GM12892 (cell line): Measurements from ENCODE around the gene FLNB.

Experiments used
- DNase-seq: peaks from one replicate; pipeline ENCODE4 v3.0.0; 2011; ENCODE audit not compliant: insufficient read length
- FAIRE-seq: peaks from 2 replicates; lab custom pipeline; 2011; peaks lifted over from hg19 to GRCh38; lab: Jason Lieb, UNC
- POLR2A ChIP-seq: IDR thresholded peaks from 2 replicates; pipeline ENCODE4 v1.6.1; 2011; ENCODE audit warnings: low read depth, low read length, control low read depth
- POLR2AphosphoS5 ChIP-seq: IDR thresholded peaks from 2 replicates; pipeline ENCODE4 v1.6.1; 2011; ENCODE audit warnings: low read depth, low read length, control low read depth
- TAF1 ChIP-seq: IDR thresholded peaks from 2 replicates; pipeline ENCODE4 v1.6.1; 2011; ENCODE audit warnings: low read depth, mild to moderate bottlenecking, control low read depth, low read length, borderline replicate concordance

FLNB gene

GRCh38 chr3:58029842-58030584, 21.8 kb downstream of the FLNB start:
- FAIRE-seq, result no peak
- no peak for DNase-seq
- no peak for TF ChIP-seq TAF1
- TF ChIP-seq POLR2A, result no peak
- TF ChIP-seq POLR2AphosphoS5, result no peak

- DNase-seq (no peak), FAIRE-seq (no peak)
- TF ChIP-seq TAF1 (no peak), POLR2AphosphoS5 (no peak), POLR2A (no peak)
Measured at GRCh38 chr3:58032186-58032585, 24.0 kb downstream of the FLNB start.

DNA sequence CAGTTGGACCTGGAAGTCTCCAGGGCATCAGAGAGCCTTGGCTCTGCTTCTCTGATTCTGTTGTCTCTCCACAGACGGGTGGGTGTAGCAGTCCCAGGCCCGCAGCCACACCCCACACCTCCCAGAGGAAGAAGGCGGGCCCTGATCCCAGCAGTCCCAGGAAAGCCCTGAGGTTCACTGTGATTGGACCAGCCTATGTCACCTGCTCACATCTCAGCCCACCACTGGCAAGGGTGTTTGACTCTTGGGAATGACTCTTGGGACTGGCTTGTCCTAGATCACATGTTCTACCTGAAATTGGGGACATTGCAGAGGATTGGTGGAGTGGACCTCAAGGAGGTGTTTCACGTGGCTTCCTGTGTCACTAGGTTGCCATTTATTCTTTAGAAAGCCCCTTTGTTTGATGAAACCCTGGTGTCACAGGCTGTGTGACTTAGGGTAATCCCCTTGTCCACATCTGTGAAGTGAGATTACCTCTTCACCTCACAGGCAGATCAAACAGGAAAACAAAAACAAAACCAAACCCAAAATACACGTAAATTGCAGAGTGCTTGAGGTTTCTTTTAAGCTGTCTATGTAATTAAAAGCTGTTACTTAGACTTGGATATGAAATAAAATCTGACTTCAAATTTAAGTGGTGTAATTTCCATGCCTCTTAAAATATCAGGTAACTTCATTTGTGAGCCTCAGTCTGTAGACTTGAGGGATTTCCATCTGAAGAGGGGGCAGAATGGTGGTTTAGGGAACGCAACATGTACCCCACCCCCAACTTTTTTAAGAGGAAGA, 26.7 kb downstream of the FLNB start:
- FAIRE-seq (peak; percentile 92), DNase-seq (peak; percentile 58)
- no peak for TF ChIP-seq POLR2AphosphoS5
- no peak for TF ChIP-seq TAF1
- no peak for TF ChIP-seq POLR2A

GRCh38 chr3:58035524-58036255, 27.5 kb downstream of the FLNB start:
- TF ChIP-seq TAF1 (no peak), POLR2A (no peak), POLR2AphosphoS5 (no peak)
- no peak for DNase-seq
- no peak for FAIRE-seq

GRCh38 chr3:58036293-58037032, 28.2 kb downstream of the FLNB start:
- FAIRE-seq, result peak; percentile 17
- no peak for TF ChIP-seq TAF1
- DNase-seq, result no peak

GRCh38 chr3:58037141-58037910, 29.1 kb downstream of the FLNB start:
- TF ChIP-seq POLR2A, result no peak
- TF ChIP-seq POLR2AphosphoS5, result no peak
- no peak for TF ChIP-seq TAF1
- DNase-seq, result no peak
- no peak for FAIRE-seq

DNA sequence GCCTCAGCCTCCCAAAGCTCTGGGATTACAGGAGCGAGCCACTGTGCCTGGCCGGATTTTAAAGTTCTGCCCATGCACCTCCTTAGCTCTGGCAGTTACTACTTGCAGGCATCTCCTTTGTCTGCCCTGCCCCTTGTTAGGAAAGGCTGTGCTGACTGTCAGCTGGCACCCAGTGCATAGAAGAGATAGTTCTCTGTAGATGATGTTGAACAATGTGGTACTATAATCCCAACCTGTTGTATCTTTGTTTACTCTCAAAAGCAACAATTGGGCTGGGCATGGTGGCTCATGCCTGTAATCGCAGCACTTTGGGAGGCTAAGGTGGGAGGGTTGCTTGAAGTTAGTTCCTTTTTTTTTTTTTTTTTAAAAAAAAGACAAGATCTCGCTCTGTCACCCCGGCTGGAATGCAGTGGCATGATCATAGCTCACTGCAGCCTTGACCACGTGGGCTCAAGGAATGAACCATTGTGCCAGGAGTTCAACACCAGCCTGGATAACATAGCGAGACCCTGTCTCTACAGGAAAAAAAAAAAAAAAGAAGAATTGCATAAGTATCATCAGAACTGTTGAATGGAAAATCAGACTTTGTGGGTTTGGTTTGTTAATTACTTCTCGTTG, 30.6 kb downstream of the FLNB start:
- DNase-seq (no peak), FAIRE-seq (no peak)
- TF ChIP-seq TAF1 (no peak), POLR2AphosphoS5 (no peak), POLR2A (no peak)

DNA sequence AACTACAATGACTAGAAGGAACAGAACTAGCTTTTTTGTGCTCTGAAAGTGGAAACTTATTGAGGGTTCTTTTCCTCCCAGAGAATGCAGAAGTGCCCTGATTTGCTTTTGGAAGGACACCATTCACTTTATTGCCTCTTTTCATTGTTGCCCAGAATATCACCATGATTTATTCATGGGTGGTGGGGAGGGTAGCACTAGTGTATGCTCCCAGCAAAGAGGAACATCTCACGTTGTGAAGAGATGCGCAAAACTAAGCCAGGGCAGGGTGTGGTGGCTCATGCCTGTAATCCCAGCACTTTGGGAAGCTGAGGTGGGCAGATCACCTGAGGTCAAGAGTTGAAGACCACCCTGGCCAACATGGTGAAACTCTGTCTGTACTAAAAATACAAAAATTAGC, 31.4 kb downstream of the FLNB start:
- DNase-seq (no peak), FAIRE-seq (no peak)
- TF ChIP-seq TAF1, result no peak
- no peak for TF ChIP-seq POLR2A

DNA sequence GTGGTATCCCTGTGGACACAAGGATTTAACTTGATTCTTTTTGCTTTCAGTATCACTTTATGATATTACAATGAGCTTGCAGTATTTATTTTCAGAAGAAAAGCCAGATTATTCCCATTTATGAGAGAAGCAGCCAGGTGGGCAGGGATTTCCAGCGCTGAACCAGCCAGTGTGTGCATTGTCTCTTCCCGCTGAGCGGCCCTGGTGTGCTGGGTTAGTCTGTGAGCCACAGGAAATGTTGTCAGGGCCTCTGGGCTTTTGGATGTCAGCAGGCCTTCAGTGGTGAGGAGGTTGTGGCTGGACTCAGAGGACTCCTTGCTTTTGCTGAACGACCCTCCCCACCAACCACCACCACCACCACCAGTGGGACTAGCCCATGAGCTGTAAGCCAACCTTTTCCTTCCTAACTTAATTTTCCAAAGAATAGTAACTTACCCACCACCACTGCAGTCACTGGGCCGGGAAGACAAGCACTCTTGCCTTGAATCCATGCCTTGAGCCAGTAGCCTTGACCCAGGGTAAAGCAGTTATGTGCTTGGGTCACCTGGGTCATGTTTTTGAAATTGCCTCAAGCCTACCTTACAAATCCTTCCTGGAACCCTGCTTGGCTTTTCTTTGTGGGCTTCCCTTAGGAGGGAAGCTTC, 33.1 kb downstream of the FLNB start:
- DNase-seq, result no peak
- peak; percentile 60 for FAIRE-seq

DNA sequence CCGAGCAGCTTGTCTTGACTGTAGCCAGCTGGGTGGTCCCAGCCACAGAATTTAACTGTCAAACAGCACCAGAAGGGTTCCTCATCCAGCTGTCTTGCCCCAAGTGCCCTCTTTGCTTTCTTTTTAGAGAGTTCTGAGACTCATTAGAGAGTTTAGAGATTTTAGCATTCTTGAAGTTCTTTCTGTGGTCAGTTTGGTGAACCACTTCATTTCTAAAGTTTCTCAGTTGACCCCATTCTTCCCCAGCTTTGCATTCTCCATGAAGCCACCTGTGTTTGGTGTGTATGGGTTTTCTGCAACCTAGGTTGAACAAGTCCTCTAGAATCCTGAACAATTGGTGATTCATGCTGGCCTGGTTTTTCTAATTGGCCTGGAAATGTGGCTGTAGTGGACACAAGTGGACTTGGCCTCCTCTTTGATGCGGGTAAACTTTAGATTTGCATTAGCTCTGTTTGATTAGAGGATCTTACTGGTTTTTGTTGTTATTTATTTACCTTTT, 33.7 kb downstream of the FLNB start:
- TF ChIP-seq POLR2AphosphoS5, result no peak
- TF ChIP-seq POLR2A, result no peak
- no peak for TF ChIP-seq TAF1
- DNase-seq (peak; percentile 23), FAIRE-seq (peak; percentile 83)

More for the DNA sequence above, 33.1 kb downstream of the FLNB start:
- TF ChIP-seq POLR2AphosphoS5, result no peak
